ENCODE results near the gene LRIG3.
A peak's percentile ranks its signal among the peaks of the same experiment; 100 is the strongest.
"Not testable (repeated sequence)": the region's sequence is repeated elsewhere in the genome, so short reads cannot be mapped to it uniquely, and the experiment has no call there.

The LRIG3 gene

DNA sequence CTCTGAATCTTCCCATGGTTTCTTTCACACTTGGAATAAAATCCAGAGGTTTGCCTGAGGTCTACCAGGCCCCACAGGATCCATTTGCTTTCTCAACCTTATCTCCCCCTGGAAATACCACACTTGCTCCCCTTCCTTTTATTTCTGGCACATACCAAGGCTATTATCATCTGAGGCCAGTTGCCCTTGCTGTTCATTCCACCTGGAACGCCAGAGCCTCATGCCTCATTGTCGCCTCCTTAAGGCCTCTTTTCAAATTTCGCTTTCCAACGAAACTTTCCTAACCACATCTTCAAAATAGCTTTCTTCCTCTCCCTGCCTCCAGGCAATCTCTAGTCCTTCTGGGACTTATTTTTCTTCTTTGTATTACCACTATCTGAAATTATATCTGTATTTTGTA, 11.2 kb upstream of the LRIG3 start:
- no peak for DNase-seq

DNA sequence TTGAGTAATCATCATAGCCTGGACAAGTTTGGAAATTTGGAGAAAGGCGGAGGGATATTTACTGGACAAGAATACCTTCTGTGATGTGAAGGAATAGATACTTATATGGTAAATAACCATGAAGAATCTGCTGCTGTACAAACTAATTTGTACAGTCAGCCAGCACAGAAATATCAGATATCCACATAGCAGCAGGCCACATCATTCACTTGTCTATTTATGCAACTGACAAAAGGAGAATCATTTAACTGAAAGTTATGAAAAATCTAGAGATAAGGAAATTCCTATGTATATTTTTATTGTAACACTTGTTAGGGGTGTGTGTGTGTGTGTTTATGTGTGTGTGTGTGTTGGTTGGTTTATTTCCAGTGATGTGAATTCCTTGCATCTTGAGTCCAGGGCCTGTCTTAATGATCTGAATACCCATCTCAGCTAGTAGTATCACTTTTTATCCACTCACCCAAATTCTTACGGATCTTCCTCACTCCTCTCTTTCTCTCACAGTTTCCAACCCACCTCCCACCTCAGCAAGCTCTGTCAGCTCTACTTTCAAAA, 10.5 kb upstream of the LRIG3 start:
- DNase-seq = no peak

DNA sequence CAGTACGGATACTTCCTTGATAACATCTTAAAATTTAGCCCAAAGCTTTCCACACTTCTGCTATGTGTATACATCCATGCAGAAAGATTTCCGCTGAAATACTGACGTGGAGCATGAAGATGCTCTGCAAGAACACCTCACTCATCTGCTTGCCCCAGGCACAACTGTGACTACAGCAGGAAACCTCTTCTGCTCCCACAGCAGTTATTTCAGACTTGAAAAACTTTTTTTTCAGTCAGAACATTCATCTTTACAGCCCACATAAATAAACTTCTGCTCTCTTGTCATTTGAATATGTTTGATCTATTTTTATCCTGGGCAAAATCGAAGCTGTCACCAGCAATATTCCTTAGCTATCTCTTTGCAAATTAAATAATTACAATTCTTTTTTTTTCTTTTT, 6.8 kb upstream of the LRIG3 start:
- DNase-seq = no peak

DNA sequence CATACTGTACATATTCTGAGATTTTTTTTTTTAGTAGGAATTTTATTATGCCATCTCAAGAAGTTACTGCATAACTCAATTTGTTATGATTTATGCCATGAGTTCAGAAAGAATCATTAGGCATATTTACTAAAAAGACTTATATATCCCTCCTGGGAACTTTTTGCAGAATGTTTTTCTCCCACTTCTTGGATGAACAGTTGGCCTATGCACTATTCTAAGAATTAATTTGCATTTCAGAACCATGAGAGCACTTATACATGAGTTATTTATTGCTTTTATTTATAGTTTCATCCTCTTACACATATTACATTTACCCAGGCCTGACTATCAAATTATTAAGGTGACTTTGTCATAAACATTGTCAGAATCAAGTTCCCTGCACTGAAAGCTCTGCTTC, 6.3 kb upstream of the LRIG3 start:
- DNase-seq = no peak

DNA sequence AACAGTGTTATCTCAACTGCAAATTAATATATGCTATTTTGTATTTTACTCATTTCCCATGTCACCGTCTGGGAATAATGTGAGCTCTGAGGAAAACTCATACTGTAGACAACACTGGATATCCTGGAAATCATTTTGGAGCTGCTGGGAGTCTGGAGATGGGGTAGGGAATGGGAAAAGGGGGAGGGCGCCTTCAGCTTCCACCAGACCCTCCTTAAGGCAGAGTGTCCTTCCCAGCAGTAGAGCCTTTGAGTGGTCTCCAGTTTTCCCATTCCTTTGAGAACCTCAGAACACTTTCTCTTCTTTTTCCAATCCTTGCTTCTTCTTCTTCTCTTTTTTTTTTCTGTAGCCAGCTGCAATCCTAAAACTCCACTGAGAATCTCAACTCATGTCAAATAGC, 5.4 kb upstream of the LRIG3 start:
- DNase-seq = no peak

DNA sequence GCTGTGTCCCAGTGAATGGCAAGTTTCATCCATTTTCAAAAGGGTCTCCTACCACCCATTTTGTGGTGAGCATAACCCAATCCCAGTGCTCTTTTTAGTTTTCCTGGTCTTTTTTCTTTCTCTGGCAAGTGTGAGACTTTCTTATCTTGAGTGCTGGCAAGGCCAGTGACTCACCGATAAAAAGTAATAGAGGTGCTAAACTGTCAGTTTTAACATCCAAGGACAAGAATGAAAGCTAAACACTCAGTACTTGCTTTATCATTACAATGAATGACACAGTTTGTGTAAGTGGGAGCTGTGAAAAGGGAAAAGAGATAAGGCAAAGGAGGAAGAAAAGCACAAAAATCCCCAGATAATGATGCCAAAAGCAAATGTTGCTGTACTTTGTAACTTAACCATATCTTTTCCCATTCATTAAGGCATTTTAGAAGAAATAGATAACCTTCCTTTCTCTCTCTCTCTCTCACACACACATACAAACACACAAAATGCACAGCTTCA, 4.9 kb upstream of the LRIG3 start:
- no peak for DNase-seq

DNA sequence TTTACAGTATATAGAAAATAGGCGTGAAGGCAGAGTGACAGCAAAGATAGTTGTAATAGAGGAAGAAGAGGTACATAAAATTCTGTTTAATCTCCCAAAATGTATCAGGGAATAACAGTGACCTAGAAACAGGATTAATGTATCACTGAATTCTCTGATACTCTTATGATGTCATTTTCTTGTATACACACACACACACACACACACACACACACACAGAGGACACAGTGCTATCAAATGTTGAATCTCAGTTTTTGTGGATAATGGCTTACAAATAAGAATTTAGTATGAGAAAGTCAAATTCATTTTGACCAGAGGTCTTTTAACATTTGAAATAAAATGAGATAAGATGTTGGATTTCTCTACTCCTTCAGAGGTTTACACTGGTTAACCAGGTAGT, 4.3 kb upstream of the LRIG3 start:
- DNase-seq = no peak

DNA sequence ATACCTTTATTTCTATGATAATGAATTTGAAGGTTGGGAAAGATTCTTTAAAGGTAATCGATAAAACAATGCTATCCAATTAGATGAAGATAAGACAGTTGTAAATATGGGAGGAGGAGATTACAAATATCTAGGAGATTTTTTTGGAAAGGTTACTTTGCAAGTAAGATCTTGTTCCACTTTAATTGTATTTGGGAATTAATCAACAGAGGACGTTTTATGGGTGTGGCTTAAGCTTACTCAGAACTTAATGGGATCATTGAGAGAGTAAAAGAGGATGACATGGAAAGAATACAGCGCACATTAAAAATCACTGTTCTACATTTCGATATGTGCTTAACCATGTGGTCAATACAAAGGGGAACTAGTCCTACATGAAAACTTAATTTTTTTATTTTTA, 3.5 kb upstream of the LRIG3 start:
- DNase-seq = no peak

DNA sequence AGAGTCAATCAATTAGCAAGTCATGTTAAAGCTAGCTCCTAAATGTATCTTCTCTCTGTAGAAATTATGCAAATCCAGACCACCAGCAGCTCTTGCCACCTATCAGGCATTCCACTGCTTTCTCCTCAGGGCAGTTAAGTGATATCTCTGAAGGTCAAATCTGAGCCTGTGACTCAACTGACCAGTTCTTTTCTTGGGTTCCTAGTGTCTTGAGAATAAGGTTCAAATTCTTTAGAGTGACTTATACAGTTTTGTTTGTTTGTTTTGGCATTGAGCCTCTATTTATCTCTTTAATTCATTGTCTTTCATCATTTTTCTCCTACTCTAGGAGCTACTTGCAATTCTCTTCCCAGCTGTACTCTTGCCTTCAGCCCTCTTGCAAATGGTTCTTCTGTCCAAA, 2.5 kb upstream of the LRIG3 start:
- peak; percentile 12 for DNase-seq

DNA sequence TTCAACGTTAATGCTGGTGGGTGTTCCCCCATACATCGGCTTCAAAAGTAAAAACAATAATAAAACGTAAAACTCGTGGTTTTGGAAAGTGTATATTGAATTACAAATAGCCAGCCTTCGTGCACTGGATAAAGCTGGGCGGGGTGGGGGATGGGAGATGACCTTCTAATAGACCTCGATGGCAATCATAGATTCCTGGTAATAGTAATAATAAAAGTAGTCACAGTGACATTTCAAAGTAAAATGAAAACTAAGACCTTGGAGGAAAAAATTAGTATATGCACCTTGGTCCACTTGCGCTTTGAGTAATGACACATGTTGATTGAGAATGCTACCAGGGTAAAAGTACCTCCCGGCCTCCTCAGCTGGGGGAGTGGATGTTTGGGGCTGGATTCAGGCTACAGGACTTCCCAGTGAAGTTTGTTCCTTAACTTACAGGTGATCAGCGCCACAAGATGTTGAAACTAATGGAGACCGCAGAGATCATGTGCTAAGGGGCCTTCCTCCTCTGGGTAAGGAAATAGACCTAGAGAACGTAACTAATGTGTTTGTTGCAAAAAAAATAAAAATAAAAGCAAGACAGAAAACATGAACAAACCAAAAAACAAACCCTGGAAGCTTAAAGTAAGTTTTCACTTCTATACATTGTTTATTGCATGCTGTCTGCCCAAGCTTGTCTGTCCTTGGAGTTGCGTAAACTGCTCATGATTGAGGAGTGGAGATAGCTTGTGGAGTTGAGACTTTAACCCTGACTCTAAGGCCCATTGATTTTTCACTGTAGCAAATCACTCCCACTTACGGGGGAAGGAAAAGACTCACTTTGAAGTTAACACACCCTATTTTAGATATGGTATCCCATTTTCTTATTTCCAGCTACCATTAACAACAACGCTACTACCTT, 907 bp upstream of the LRIG3 start:
- DNase-seq = no peak

DNA sequence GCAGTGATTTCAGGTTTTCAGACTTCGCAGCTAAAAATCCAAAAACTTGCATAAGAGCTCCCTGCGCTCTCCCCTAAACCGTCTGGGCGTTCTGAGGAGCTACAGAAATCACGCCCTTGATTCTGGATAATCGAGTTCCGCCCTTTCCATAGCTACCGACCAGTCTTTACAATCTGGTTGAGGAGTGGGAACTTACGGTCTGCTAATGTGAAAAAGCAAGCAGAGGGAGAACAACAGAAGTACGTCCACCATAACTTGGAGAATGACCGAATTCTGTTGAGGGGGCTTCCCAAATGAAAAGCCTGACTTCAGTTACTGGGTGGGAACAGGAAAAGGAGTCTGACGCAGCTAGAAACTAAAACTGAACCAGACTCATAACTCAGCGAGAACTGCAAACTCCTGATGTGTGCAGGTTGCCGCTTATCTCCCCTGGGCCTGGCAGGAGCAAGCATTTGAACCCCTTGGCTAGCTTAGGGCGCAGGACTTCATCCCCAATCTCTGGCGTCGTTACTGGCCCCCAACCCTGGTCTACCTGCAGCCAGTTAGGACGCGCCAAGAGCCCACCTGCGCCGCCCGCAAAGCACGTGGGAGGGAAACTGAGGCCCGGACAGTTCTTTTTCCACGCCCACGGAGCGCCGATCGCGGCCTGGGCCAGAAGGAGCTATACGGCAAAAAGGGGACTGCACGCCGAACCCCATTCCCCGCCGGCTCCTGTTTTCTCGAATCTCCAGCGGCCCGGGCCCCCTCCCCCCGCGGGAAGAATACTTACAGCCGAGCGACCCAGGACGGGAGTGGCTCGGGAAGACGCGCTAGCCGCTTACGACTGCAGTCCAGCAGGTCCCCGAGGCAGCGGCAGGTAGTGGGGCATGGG, 838 bp downstream of the LRIG3 start:
- peak; percentile 32 for DNase-seq

DNA sequence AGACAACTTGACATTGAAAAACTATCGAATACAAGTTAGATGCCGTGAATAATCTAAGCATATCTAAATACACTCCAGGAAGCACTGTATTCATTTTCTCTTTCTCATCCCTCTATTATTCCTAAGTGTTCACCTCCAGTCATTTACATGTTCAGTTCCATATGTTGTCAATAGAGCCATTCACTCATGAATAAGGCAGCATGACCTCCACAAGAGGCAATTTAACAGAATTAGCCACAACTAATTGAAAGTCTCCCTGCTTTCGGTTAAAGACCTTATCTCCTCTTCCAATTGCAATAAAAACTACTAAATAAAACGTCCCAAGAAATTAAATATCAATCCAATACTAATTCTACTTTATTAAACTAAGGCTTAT, 1.8 kb downstream of the LRIG3 start:
- peak; percentile 30 for DNase-seq

DNA sequence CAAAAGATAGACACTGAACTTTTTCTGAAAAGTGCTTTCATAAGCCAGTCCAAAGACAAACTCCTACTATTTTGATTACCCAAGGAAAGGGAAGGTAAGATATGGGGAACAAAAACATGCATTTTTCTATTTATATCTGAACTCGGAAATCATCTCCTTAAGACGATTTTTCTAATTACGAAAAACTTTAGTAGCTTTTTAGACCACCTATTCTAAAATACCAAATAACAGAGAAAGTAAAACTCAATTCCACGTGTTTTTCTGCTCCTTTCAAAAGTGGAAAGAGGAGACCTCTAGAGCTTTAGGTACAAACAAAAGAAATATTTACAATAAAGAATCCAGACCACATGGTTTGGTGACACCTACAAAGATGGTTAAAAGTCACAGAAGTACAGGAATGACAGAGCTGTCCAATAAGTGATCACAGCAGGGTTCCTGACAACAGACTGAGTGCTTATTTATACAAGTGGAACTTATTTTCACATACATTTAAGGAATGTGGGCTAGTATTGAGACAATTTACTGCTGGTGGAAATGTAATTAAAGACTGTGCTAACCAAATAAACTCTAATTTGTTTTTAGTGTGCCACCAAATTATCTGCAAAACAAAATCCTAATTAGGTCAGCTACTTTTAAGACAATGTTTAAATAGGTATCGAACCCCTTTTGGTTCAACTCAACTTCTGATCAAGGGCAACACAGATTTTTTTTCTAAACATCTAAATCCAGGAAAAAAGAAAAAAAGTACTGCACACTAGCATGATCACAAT, 2.4 kb downstream of the LRIG3 start:
- DNase-seq = peak; percentile 53

DNA sequence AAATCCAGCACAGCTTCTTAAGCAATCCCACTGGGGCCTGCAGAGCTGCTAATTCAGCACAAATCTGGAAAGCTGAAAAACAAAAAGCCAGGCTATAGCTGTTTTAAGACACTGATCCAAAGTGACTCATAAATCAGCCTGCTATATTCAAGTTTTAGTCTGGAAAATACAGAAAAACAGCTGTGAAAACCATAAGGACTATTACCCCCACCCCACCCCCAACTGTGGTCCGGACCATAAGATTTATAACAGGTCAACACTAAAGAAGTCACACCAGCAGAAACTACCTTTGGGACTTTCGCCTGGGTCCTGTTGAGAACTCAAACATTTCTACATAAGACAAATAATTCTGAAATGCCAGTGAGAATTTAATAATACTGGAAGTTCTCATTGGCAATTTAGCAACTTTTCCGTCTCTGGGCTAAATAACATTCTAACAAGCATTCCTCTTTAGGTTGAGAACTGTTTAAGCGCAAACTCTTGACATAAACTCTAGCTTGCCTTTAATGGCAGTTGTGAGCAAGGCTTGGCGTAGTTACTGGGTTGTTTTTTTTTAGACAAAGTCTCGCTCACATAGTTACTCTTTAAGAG, 3.3 kb downstream of the LRIG3 start:
- DNase-seq = peak; percentile 94

DNA sequence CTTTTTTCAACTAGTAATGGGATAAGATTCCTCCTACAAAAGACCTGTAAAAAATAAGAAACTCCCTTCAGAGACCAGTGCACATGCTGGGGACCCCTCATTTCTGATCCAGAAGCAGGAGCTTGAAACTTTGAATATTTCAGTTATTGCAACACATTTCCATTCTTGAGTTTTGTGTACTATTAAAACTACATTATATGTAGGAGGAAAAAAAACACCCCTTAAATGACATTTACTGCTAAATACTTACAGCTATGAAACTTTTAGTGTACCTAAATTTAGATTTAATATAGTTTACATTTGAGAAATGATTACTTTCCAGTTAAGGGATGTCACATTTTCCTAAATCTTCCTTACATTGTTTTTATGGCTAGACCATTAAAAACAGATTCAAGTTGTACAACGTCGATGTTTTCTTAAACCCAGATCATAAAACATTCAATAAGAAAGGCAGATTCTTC, 4.1 kb downstream of the LRIG3 start:
- no peak for DNase-seq

DNA sequence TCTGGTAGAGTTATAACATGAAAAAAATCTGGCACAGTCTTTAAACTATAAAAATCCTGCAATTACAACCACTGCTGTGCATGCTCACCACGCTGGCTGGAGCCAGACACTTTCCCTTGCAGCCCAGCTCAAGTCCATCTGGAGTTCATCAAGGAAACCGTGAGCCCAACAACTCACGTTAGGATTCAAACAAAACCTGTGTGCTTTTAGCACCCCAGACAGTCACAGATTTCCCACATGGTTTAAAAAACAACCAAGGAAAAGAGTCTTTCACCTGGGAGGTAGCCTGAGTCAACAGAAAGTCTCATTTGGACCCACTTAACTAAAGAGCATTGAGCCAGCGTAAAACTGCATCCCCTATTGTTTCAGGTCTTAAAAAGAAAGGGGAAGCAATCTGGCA, 4.7 kb downstream of the LRIG3 start:
- DNase-seq = peak; percentile 92

DNA sequence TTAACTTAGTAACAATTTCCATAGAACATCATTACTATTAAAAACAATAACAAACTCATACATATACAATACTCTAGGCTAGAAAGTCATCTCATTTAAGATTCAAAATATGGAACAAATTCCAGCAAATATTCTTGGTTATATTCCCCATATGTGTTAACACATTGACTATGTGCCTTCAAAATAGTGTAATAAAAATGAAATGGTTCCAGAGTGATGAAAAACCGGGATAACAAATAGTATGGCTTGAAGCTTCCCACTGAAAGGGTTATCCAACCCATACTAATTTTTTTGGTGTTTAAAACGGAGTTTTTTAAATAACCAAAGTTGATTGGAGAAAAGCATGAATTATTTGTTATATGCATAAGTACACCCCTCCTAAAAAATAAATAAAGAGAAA, 5.3 kb downstream of the LRIG3 start:
- DNase-seq = no peak

DNA sequence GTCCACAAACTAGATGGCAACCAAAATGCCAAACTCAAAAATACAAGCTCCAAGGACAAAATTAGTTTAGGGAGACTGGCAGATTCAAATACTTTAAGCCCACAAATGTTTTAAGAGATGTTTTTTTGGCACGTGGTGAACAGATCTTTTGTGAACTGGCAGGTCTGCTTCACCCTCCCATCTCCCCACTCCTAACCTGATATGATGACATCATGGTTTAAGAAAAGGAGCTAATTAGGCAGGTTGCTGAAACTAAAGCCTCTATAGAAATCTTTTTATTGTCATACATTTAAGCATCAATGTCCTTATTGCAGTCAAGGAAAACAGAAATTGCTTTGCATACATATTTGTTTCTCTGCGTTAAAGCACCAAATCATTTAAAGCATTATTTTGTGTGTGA, 5.8 kb downstream of the LRIG3 start:
- DNase-seq = no peak

DNA sequence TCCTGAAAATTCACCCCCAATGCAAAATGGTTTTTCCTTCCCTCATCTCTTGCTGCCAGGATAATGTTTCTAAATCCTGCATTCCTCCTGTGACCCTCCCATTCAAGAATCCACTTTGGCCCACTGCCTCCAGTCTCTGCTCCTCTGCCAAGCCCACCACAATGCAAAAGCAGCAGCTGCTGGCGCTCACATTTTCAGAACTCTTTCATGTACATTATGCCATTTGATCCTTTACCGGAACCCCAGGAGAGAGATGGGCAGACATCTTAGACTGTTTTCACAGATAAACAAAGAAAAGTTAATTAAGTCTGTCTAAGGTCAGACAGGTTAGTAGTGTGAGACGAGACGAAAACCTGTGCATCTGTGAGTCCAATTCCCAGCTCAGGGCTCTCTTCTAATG, 12.9 kb downstream of the LRIG3 start:
- DNase-seq = peak; percentile 81

DNA sequence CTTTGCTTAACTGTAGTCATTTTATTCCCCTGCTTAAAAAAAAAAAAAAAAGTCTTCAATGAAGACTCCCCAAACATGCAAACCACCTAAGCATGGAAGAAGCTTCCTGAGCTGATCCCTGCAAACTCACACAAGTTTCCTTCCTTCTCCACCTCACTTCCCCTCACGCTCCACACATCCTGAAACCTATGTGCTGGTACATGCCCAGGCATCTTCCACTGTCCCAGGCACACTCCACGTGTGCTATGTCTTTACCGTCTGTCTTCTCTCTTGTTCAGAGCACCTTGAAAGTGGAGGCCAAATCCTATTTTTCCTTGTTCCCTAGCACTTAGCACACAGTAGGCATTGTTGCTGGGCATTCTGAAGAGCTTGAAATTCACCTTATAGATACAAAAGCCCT, 13.4 kb downstream of the LRIG3 start:
- DNase-seq = no peak

DNA sequence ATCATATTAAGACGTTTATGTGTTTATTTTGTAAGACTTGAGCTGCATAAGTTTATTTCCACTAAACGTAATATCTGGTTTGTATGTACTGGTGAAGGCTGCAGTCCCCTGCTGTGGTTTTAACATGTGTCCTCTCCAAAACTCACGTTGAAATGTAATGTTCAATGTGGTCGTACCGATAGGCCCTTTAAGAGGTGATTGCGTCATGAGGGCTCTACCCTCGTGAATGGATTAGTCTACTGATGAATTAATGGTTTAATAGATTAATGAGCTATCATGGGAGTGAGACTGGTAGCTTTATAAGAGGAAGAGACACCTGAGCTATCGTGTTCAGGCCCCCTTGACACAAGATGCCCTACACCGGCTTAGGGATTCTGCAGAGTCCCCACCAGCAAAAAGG, 14.9 kb downstream of the LRIG3 start:
- DNase-seq = no peak

DNA sequence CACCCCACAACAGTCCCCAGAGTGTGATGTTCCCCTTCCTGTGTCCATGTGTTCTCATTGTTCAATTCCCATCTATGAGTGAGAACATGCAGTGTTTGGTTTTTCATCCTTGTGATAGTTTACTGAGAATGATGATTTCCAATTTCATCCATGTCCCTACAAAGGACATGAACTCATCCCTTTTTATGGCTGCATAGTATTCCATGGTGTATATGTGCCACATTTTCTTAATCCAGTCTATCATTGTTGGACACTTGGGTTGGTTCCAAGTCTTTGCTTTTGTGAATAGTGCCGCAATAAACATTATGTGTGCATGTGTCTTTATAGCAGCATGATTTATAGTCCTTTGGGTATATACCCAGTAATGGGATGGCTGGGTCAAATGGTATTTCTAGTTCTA, 17.6 kb downstream of the LRIG3 start:
- DNase-seq = not testable (repeated sequence)

All from fibroblast of upper back skin (primary cell).